ENCODE results near the gene ADAMTS4. TPM values are rescaled to one million over a fixed set of nuclear protein-coding genes. Genes with fewer than 3 reads are reported as not detected.

Gene ADAMTS4
- total and polyA plus RNA-seq, 9 of the 15 experiments (the other 6 are each of a cell fraction or from before 2014, with no cell fraction given), result 0.07 to 3.7 (median 0.41) TPM

DNA sequence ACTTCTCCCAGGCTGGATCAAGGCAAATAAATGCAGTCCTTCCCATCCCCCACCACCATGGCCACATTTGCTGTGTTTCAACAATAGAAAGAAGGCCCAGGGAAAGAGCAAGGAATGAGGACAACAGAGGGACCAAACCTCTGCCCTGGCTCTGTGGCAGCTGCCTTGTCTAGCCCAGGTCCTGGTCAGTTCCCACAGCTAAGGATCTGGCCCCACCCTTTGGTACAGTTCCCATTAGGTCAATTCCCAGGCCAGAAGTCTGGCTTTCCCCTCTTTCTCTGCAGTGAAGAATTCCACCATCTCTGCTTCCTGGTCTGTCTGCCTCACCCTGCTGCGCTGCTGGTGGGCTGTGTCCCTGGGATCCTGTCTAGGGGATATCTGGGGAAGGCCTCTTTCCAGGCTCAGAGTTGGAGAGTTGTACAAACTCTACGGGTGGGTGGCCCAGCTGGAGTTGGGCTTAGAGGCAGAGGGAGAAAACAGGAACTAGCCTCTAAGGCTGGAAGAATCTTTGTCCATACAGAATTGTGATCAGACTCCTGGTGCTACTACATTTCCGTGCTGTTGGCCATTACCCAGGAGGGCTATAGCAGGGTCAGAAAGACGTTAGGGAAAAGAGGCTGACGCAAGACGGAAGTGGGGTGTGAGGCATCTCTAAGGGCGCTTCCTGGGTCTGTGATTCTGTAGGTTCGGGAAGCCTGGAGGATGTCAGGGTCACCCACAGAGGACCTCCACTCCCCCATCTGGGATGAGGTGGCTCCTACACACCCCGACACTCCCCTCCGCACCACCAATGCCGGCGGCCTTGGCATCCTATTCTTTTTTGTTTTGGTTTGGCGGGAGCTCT, 2.4 kb upstream of the ADAMTS4 start (continued):
- TF ChIP-seq, protein P1, sequence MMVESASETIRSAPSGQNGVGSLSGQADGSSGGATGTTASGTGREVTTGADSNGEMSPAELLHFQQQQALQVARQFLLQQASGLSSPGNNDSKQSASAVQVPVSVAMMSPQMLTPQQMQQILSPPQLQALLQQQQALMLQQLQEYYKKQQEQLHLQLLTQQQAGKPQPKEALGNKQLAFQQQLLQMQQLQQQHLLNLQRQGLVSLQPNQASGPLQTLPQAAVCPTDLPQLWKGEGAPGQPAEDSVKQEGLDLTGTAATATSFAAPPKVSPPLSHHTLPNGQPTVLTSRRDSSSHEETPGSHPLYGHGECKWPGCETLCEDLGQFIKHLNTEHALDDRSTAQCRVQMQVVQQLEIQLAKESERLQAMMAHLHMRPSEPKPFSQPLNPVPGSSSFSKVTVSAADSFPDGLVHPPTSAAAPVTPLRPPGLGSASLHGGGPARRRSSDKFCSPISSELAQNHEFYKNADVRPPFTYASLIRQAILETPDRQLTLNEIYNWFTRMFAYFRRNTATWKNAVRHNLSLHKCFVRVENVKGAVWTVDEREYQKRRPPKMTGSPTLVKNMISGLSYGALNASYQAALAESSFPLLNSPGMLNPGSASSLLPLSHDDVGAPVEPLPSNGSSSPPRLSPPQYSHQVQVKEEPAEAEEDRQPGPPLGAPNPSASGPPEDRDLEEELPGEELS (CRISPR knock-in tag; IDR thresholded peaks at IDR 0.05; ENCODE audit: borderline replicate concordance), result no peak
- TF ChIP-seq BACH1 (tag; IDR thresholded peaks at IDR 0.05), result no peak
- TF ChIP-seq EP300 (IDR thresholded peaks at IDR 0.05; ENCODE audit: low read length), result no peak
- TF ChIP-seq, protein P2, sequence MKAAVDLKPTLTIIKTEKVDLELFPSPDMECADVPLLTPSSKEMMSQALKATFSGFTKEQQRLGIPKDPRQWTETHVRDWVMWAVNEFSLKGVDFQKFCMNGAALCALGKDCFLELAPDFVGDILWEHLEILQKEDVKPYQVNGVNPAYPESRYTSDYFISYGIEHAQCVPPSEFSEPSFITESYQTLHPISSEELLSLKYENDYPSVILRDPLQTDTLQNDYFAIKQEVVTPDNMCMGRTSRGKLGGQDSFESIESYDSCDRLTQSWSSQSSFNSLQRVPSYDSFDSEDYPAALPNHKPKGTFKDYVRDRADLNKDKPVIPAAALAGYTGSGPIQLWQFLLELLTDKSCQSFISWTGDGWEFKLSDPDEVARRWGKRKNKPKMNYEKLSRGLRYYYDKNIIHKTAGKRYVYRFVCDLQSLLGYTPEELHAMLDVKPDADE (conservative IDR thresholded peaks at IDR 0.05; ENCODE audit: control insufficient read depth, low read depth, low read length), result no peak
- TF ChIP-seq RBM39 (optimal IDR thresholded peaks at IDR 0.05; ENCODE audit: low read depth, low read length), result no peak
- TF ChIP-seq ETV5 (CRISPR knock-in tag; IDR thresholded peaks at IDR 0.05; ENCODE audit: low read depth), result no peak; the same call in 1 of the 2 replicates
- TF ChIP-seq NR2C2 (CRISPR knock-in tag; IDR thresholded peaks at IDR 0.05), result no peak
- no peak for TF ChIP-seq NR2C2 (tag; IDR thresholded peaks at IDR 0.05)
- no peak for TF ChIP-seq DIDO1 (tag; IDR thresholded peaks at IDR 0.05; ENCODE audit: low read depth)
- no peak for TF ChIP-seq MAFK (IDR thresholded peaks at IDR 0.05; ENCODE audit: low read length)
- TF ChIP-seq SMAD1 (IDR thresholded peaks at IDR 0.05; ENCODE audit: low read depth, low read length, partially characterized antibody), result no peak
- TF ChIP-seq LARP7 (IDR thresholded peaks at IDR 0.05), result no peak
- no peak for TF ChIP-seq TAF9B (IDR thresholded peaks at IDR 0.05; ENCODE audit: partially characterized antibody)
- no peak for TF ChIP-seq STAT5B (CRISPR knock-in tag; IDR thresholded peaks at IDR 0.05)
- TF ChIP-seq, protein P3, sequence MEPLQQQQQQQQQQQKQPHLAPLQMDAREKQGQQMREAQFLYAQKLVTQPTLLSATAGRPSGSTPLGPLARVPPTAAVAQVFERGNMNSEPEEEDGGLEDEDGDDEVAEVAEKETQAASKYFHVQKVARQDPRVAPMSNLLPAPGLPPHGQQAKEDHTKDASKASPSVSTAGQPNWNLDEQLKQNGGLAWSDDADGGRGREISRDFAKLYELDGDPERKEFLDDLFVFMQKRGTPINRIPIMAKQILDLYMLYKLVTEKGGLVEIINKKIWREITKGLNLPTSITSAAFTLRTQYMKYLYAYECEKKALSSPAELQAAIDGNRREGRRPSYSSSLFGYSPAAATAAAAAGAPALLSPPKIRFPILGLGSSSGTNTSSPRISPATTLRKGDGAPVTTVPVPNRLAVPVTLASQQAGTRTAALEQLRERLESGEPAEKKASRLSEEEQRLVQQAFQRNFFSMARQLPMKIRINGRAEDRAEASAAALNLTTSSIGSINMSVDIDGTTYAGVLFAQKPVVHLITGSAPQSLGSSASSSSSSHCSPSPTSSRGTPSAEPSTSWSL (CRISPR knock-in tag; IDR thresholded peaks at IDR 0.05; ENCODE audit: borderline replicate concordance), result no peak
- no peak for TF ChIP-seq SMARCA5 (IDR thresholded peaks at IDR 0.05)
- TF ChIP-seq RCOR1 (IDR thresholded peaks at IDR 0.05; ENCODE audit: borderline replicate concordance in 1 of 2, low read depth in 2 of 2, low read length in 2 of 2), result no peak
- no peak for TF ChIP-seq RBFOX2 (IDR thresholded peaks at IDR 0.05; ENCODE audit: low read depth, low read length)
- TF ChIP-seq, protein P4, sequence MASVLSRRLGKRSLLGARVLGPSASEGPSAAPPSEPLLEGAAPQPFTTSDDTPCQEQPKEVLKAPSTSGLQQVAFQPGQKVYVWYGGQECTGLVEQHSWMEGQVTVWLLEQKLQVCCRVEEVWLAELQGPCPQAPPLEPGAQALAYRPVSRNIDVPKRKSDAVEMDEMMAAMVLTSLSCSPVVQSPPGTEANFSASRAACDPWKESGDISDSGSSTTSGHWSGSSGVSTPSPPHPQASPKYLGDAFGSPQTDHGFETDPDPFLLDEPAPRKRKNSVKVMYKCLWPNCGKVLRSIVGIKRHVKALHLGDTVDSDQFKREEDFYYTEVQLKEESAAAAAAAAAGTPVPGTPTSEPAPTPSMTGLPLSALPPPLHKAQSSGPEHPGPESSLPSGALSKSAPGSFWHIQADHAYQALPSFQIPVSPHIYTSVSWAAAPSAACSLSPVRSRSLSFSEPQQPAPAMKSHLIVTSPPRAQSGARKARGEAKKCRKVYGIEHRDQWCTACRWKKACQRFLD (CRISPR knock-in tag; IDR thresholded peaks at IDR 0.05), result peak; percentile 92; the same call in 1 of the 2 replicates
